ENCODE measurements around the gene MEGF8. TPM values are rescaled to one million over a fixed set of nuclear protein-coding genes. Genes with fewer than 3 reads are reported as not detected.

The MEGF8 gene
- total RNA-seq, 1 donor from 2014 or later, result 15.1 TPM

DNA sequence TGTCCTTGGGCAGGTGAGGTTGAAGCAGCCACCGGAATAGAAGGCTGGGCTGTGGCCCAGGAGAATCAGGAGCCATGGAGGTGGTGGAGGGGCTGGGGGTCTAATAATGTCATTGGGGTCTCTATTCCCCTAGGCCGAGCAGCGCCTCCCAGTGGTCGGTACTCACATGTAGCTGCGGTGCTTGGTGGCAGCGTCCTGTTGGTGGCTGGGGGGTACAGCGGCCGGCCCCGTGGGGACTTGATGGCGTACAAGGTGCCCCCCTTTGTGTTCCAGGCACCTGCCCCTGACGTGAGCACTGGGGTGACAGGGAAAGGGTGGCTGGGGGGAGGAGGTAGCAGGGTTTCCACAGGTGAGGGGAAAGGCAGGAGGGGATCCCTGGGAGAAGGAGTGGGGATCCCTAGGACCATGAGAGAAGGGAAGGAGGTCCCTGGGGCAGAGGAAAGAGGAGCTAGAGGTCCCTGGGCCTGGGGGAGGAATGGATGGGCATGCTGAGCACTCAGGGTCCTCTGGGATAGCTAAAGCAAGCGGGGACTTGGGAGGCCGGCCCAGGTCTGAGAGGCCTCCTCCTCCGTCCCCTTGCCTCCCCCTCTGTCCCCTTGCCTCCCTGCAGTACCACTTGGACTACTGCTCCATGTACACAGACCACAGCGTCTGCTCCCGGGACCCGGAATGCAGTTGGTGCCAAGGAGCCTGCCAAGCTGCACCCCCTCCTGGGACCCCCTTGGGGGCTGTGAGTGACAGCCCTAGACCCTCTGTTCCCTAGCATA is 18.1 kb downstream of the MEGF8 start:
- Mint-ChIP-seq H3K4me1 (no peaks in the 10 kb centered on the region), H3K36me3 (ENCODE audit: low read depth) (peaks cover 41% of the 10 kb centered on the region), H3K27ac (no peak overlapping the region), H3K4me3 (no peak overlapping the region), H3K9me3 (no peaks in the 10 kb centered on the region), H3K27me3 (no peaks in the 10 kb centered on the region)
- DNase-seq, result no peak
- no peak for ATAC-seq (ENCODE audit: low read depth)
- ChIA-PET CTCF (no interaction called here), POLR2A (no interaction called here)
- TF ChIP-seq, protein P1, sequence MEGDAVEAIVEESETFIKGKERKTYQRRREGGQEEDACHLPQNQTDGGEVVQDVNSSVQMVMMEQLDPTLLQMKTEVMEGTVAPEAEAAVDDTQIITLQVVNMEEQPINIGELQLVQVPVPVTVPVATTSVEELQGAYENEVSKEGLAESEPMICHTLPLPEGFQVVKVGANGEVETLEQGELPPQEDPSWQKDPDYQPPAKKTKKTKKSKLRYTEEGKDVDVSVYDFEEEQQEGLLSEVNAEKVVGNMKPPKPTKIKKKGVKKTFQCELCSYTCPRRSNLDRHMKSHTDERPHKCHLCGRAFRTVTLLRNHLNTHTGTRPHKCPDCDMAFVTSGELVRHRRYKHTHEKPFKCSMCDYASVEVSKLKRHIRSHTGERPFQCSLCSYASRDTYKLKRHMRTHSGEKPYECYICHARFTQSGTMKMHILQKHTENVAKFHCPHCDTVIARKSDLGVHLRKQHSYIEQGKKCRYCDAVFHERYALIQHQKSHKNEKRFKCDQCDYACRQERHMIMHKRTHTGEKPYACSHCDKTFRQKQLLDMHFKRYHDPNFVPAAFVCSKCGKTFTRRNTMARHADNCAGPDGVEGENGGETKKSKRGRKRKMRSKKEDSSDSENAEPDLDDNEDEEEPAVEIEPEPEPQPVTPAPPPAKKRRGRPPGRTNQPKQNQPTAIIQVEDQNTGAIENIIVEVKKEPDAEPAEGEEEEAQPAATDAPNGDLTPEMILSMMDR (IDR thresholded peaks at IDR 0.05), result no peak
- intact Hi-C loops (cut with micrococcal nuclease), result no loop called here

DNA sequence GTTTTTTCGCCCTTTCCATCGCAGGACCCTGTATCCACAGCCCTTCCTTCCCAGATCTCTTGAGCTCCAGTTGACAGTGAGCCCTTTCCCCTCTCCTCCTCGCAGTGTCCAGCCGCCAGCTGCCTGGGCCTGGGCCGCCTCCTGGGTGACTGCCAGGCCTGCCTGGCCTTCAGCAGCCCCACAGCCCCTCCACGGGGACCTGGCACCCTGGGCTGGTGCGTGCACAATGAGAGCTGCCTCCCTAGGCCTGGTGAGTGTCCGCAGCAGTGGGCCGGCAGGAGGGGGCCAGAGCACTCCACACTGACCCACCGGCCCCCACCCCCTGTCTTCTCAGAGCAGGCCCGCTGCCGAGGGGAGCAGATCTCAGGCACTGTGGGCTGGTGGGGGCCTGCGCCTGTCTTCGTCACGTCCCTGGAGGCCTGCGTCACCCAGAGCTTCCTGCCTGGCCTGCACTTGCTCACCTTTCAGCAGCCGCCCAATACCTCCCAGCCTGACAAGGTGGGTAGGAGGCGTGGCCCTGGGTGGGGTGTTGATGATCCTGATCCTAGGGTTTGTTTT is 19.0 kb downstream of the MEGF8 start:
- ChIA-PET CTCF (no interaction called here), POLR2A (no interaction called here)
- no peaks in the 10 kb centered on the region for H3K27me3 Mint-ChIP-seq
- H3K4me1 Mint-ChIP-seq, result no peaks in the 10 kb centered on the region
- TF ChIP-seq, protein P1 (IDR thresholded peaks at IDR 0.05), result no peak
- H3K36me3 Mint-ChIP-seq (ENCODE audit: low read depth), result peaks cover 35% of the 10 kb centered on the region
- no peak overlapping the region for H3K27ac Mint-ChIP-seq
- intact Hi-C loops (cut with micrococcal nuclease), result no loop called here
- H3K4me3 Mint-ChIP-seq, result no peak overlapping the region
- no peak for ATAC-seq (ENCODE audit: low read depth)
- H3K9me3 Mint-ChIP-seq, result no peaks in the 10 kb centered on the region
- no peak for DNase-seq

DNA sequence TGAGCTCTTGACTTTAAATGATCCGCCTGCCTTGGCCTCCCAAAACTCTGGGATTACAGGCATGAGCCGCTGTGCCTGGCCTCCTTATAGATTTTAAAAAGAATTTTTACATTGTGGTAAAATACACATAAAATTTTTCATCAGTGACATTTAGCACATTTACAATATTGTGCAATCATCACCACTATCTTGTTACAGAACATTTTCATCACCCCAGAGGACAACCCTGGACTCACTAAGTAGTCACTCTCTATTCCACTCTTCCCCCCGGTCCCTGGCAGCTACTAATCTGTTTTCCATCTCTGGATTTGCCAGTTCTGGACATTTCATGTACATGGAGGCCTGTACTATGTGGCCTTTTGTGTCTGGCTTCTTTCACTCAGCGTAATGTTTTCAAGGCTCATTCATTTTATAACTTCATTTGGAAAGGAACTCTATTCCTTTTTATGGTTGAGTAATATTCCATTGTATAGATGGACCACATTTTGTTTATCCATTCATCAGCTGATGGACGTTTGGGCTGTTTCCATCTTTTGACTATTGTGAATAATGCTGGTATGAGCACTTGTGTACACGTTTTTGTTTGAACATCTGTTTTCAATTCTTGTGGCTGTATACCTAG is 19.9 kb downstream of the MEGF8 start:
- intact Hi-C loops (cut with micrococcal nuclease), result no loop called here
- H3K9me3 Mint-ChIP-seq, result no peaks in the 10 kb centered on the region
- DNase-seq (no peak), ATAC-seq (ENCODE audit: low read depth) (no peak)
- TF ChIP-seq, protein P1 (IDR thresholded peaks at IDR 0.05), result no peak
- H3K4me3 Mint-ChIP-seq, result no peak overlapping the region
- POLR2A ChIA-PET, result no interaction called here
- no peak overlapping the region for H3K27ac Mint-ChIP-seq
- no peaks in the 10 kb centered on the region for H3K27me3 Mint-ChIP-seq
- peaks cover 35% of the 10 kb centered on the region for H3K36me3 Mint-ChIP-seq (ENCODE audit: low read depth)
- CTCF ChIA-PET, result no interaction called here
- no peaks in the 10 kb centered on the region for H3K4me1 Mint-ChIP-seq

DNA sequence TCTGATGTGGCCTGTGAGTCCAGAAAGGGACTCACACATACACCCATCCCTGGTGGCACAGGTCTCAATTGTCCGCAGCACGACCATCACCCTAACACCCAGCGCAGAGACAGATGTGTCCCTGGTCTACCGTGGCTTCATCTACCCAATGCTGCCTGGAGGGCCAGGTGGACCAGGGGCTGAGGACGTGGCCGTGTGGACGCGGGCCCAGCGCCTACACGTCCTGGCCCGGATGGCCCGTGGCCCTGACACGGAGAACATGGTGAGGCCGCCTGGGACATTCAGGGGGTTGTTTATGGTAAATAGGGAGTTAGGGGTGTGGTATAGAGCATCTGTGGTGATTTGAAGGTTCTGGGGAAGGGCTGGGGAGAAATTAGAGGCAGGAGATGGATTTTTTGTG is 22.8 kb downstream of the MEGF8 start:
- ChIA-PET CTCF (no interaction called here), POLR2A (no interaction called here)
- no peak overlapping the region for H3K27ac Mint-ChIP-seq
- H3K9me3 Mint-ChIP-seq, result no peaks in the 10 kb centered on the region
- no peaks in the 10 kb centered on the region for H3K4me1 Mint-ChIP-seq
- TF ChIP-seq, protein P1 (IDR thresholded peaks at IDR 0.05), result no peak
- H3K4me3 Mint-ChIP-seq, result no peak overlapping the region
- H3K27me3 Mint-ChIP-seq, result no peaks in the 10 kb centered on the region
- ATAC-seq (ENCODE audit: low read depth), result no peak
- peaks cover 29% of the 10 kb centered on the region for H3K36me3 Mint-ChIP-seq (ENCODE audit: low read depth)
- no peak for DNase-seq
- intact Hi-C loops (cut with micrococcal nuclease), result no loop called here

DNA sequence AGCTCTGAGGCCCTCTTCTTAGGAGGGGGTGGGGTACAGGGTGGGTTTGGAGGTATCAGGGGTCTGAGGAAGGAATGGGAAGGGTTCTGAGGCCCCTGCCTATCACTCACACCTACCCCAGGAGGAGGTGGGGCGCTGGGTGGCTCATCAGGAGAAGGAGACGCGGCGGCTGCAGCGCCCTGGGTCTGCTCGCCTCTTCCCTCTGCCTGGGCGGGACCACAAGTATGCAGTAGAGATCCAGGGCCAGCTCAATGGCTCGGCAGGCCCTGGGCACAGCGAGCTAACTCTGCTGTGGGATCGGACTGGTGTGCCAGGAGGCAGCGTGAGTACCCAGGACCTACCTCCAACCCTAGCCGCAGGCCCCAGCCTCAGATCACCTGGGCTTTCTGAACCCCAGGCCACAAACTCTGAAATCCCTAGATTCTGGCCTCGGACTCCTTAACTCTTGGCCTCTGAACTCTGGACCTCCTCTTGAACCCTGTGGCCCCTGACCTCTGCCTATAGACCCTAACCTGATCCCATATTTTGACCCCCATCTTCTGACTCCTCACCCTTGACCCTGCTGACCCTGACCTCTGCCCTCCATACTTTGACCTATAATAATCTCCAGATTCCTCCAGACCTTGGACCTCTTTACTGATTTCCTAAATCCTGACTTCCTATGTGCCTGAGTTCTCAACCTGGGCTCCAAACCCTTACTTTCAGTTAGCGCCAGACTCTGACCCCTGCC is 24.1 kb downstream of the MEGF8 start:
- TF ChIP-seq, protein P1 (IDR thresholded peaks at IDR 0.05), result no peak
- DNase-seq, result no peak
- Mint-ChIP-seq H3K27me3 (no peaks in the 10 kb centered on the region), H3K27ac (no peak overlapping the region), H3K36me3 (ENCODE audit: low read depth) (peaks cover 29% of the 10 kb centered on the region), H3K4me1 (peaks cover 2% of the 10 kb centered on the region), H3K9me3 (no peaks in the 10 kb centered on the region), H3K4me3 (no peak overlapping the region)
- intact Hi-C loops (cut with micrococcal nuclease), result no loop called here
- no peak for ATAC-seq (ENCODE audit: low read depth)
- POLR2A ChIA-PET, result interaction anchor here (0.6 kb wide), 1 partner anchor 27 kb away, joined by 4 read pairs; no protein-coding TSS in a partner anchor
- CTCF ChIA-PET, result no interaction called here
